Activated CD8-positive, alpha-beta memory T cell treated with anti-CD3 and anti-CD28 coated beads, Interleukin-2, amount 50 U/mL, for 1 hour (primary cell): ENCODE measurements around the gene ETFB.

Source experiments
- DNase-seq: peaks from one replicate; pipeline ENCODE4 v3.0.0-alpha.2; 2020; ENCODE audit errors: extremely low read depth

ETFB gene

GRCh38 chr19:51327066-51328001, 38.9 kb downstream of the ETFB start:
- DNase-seq: no peak

- DNase-seq: no peak
Observed at GRCh38 chr19:51326216-51327065, 39.7 kb downstream of the ETFB start.

- no peak for DNase-seq
Observed at GRCh38 chr19:51325161-51325976, 40.8 kb downstream of the ETFB start.

- no peak for DNase-seq
Observed at GRCh38 chr19:51324167-51324481, 42.1 kb downstream of the ETFB start.

GRCh38 chr19:51323481-51324166, 42.6 kb downstream of the ETFB start:
- DNase-seq: no peak

- DNase-seq: no peak
Observed at GRCh38 chr19:51321799-51322198, 44.4 kb downstream of the ETFB start.

GRCh38 chr19:51320280-51320657, 45.9 kb downstream of the ETFB start:
- DNase-seq: no peak

GRCh38 chr19:51319649-51320279, 46.4 kb downstream of the ETFB start:
- no peak for DNase-seq

- DNase-seq: no peak
Observed at GRCh38 chr19:51318687-51319648, 47.2 kb downstream of the ETFB start.

- no peak for DNase-seq
Observed at GRCh38 chr19:51317968-51318367, 48.2 kb downstream of the ETFB start.

- DNase-seq: no peak
Observed at GRCh38 chr19:51317376-51317775, 48.8 kb downstream of the ETFB start.

GRCh38 chr19:51316688-51317087, 49.5 kb downstream of the ETFB start:
- DNase-seq: no peak

- DNase-seq: no peak
Observed at GRCh38 chr19:51311351-51312257, 54.6 kb downstream of the ETFB start, which contains the start of gene IGLON5. Gene IGLON5 (plus strand): TSS chr19:51311644. CDS start chr19:51311848, 204 bp downstream.

GRCh38 chr19:51305479-51305878, 60.7 kb downstream of the ETFB start:
- no peak for DNase-seq

GRCh38 chr19:51301266-51301665, 64.9 kb downstream of the ETFB start:
- no peak for DNase-seq

- no peak for DNase-seq
Observed at GRCh38 chr19:51297406-51297805, 68.8 kb downstream of the ETFB start.

- no peak for DNase-seq
Observed at GRCh38 chr19:51296336-51297093, 69.7 kb downstream of the ETFB start.
